GM19463 (cell line): ENCODE measurements around the gene CTXN3.

Experiments used
- ATAC-seq: cut with Tn5 transposase; IDR thresholded peaks from one replicate; pipeline ENCODE4 v1.9.1; 2021; ENCODE audit warnings: mild to moderate bottlenecking, moderate library complexity; ENCODE audit not compliant: unreplicated experiment

The CTXN3 gene

DNA sequence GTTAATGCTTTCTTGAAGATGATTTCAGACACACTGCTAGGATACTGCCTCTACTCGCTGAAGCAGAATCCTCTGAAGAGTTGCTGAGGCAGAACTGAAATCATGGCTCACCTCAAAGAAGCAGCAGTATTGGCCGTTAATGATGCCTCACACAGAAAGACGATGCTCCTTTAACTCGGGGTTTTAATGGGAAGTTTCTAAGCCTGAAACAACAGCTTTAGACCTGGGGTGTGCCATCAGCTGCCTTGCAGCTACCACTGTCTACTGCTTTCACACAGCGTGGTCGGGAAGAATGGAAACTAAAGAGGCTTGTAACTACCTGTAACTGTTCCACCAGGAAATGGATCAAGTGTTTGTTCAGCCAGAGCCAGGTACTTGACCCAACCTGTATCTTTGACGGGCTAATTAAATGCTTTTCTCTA is at the start of gene CTXN3:
CTXN3 (plus strand) TSS at position 65 of the 422 bp plus-strand sequence. CDS start 8,440 bp downstream, outside the sequence.
- no peak for ATAC-seq

DNA sequence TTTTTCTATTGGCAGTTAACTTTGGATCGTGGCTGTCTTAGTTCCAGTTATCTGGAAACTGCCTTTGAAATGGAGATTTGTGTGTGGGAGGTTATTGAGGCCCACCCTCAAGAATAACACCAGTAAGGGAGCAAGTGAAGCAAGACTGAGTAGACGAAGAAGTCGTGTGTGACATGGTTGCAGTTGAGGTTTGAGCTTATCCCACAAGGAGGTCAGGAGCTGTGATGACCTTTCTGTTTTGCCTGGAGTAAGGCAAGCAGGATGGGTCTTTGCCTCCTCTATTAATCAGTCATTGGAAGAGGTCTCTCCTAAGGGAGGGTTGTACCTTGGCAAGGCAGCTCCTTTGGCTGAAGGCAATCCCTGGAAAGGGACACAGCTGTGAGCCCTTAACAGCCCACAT is 49.6 kb upstream of the CTXN3 start:
- ATAC-seq, result peak; percentile 27

DNA sequence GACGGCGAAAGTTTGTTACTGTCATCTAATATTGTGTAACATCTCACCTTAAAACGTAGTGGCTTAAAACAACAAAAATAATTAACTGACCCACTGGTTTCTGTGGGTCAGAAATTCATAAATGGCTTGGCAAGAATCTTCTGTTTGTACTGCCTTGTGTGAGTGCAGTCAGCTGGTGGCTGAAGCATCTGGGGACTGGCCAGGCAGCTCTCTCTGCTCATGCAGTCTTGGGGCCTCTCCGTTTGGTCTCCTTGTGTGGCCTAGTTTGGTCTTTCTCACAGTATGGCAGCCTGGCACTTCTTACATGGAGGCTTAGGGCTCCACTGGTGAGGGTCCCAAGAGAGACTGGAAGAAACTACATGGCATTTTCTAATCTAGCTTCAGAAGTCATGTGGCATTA is 49.0 kb upstream of the CTXN3 start:
- no peak for ATAC-seq

DNA sequence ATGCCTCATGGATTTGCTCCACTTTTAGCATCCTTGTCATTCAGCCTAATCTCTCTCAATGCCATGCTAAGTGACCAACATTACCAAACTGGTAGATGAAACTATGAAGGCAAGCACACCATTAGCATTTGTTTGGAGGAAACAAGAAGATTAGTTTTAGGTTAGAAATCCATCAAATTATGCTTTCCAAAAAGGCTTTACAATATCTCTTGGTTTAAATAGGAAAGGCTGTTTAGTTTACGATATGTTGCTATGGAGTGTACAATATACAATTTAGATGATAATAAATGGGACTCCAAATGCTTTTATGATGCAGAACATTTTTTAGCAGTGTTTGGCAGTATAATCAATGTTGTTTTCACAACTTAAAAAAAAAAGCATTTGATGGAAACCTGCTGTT is 47.8 kb upstream of the CTXN3 start:
- no peak for ATAC-seq

DNA sequence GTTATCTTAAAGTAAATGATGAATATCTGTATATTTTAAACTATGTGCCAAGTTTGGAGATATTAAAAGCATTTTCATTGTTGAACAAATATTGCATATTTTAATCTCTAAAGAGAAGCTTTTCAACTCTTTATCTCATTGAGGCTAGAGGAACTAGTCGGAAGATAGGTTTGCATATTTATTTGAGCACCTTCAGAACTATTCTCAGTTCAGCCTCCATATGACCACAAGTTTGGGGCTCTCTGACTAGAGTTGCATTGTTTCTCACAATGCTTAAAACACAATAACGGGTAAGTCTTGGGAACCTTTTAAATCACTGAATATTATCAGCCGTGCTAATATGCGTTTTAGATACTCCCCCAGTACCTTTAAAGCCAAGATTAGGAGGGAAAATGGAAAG is 47.3 kb upstream of the CTXN3 start:
- no peak for ATAC-seq

DNA sequence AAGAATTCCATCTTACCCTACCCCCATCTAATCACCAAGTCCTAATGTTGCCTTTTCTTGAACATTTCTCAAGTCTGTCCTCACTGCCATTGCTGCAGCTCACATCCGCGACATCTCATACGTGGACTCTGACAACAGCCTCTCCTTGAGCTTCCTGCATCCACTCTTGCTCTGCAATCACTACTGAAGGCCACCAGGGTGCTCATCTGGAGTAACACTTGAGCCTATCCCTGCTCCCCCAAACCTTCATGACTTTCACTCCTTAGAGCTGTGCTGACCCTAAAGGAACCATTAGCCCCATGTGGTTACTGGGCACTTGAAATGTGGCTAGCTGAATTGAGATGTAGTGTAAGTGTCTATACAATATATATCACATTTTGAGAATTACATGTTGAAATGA is 46.4 kb upstream of the CTXN3 start:
- ATAC-seq, result no peak

- ATAC-seq, result no peak
These were observed 45.7 kb upstream of the CTXN3 start for GRCh38 chr5:127602896-127603844.

DNA sequence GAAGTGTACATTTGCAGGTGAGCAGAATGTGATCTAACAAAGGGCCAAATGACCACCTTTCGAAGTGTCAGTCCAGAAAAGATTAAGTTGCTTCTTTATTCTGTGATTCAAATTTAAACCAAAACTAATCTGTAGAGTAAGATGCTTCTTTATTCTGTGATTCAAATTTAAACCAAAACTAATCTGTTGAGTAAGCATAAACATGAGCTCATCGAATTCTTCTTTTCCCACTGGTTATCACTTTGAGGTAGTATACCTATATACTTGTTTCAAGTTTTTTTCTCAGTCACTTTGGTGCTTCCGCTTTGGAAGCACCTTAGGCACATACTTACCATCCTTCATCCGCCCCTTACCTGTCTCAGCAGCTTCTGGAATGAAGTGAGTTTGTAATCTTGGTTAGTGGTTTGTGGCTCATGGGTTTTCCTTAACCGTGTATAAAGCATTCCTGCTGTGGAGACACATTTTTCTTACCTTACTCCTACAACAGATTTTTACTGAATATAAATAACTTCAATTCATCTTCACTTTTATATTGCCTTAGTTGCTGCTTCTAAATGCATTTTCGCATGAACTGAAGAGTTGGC is 40.7 kb upstream of the CTXN3 start:
- ATAC-seq, result no peak

DNA sequence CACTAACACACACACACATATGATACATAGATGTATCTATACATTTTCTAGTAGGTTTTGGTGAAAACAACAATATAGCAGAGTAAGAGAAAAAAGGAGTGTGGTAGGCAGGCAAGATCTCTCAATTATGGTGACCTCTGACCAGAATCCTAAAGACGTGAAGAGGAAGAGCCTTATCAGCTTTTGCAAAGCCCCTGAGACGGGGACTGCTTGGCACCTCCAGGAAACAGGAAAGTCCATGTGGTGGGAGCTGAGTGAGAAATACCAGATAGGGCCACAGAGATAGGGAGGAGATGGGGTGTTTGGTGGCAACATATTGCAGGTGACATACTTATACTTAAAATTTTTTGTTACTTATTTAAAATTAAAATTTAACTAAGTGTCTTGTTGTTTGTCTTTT is 39.9 kb upstream of the CTXN3 start:
- ATAC-seq, result no peak

GRCh38 chr5:127609957-127610356 is 38.9 kb upstream of the CTXN3 start:
- no peak for ATAC-seq

DNA sequence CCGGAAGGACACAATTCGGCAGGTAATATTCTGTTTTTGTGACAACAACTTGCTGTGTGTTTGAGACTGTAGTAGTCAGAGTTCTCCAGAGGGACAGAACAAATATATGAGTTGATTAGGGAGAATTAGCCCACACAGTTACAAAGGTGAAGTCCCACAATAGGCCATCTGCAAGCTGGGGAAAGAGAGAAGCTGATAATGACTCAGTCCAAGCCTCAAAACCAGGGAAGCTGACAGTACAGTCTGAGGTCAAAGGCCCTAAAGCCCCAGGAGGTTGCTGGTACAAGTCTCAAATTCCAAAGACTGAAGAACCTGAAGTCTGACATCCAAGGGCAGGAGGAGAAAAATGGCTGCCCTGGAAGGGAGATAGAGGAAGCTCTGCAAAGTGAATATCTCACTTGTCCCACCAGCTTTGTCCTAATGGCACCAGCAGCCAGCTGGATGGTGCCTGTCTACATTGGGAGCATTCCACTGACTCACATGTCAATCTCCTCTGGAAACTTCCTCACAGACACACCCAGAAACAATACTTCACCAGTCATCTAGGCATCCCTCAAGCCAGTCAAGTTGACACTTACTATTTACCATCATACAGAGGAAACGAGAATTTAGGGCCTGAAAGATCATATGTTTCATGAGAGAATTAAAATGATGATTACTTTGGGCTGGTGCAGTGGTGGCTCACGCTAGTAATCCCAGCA is 36.3 kb upstream of the CTXN3 start:
- peak; percentile 39 for ATAC-seq

GRCh38 chr5:127615916-127616315 is 33.0 kb upstream of the CTXN3 start:
- ATAC-seq, result no peak

- ATAC-seq, result no peak
These were observed 28.9 kb upstream of the CTXN3 start for GRCh38 chr5:127619908-127620479.

DNA sequence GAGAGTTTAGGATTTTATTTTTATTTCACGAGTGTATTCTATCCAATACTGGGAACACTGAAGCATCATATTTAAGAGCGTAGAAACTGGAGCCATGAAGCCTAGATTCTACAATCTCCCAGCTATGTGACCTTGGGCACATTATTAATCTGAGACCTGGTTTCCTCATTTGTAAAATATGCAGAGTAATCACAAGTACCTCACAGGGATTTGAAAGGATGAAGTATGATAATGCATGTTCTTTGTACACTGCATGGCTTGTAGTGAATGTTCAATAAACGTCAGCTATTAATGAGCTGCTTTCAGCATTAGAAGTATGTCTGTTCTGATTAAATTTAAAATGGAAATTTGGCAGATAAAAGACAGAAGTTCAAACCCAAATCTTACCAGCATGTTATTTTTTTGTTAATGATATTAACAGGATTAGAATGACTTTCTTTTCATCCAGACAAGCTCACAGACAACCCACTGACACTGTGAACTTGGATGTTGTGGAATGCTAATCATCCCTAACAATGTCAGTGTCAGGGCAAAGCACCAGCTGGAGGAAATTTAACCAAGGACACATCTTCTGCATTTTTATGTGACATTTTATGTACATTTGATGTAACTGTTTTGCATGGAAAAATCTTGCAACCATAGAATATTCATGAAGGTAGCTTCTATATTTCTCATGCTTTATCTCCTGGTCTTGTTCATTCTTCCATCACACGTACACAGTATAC is 27.1 kb upstream of the CTXN3 start:
- ATAC-seq, result no peak

GRCh38 chr5:127634007-127634406 is 14.9 kb upstream of the CTXN3 start:
- no peak for ATAC-seq

GRCh38 chr5:127639828-127640227 is 9.1 kb upstream of the CTXN3 start:
- ATAC-seq, result no peak

DNA sequence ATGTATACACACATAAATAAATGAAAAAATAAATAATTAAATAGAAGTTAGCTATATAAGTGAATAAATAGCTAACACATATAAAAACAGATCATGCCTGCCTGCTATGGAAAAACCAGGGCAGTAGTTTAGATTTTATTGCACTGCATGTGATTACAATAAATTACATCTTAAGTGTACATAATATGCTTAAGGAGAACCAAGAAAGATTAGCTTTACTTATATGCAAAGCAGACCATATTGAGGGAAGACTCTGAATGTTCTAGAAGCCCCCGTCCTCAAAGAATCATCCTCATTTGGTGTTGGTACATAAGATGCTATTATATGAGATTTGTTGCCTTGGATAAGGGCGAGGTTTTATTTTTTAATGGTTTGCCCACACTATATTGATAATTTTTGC is 5.9 kb upstream of the CTXN3 start:
- no peak for ATAC-seq

GRCh38 chr5:127643607-127644006 is 5.3 kb upstream of the CTXN3 start:
- ATAC-seq, result no peak

DNA sequence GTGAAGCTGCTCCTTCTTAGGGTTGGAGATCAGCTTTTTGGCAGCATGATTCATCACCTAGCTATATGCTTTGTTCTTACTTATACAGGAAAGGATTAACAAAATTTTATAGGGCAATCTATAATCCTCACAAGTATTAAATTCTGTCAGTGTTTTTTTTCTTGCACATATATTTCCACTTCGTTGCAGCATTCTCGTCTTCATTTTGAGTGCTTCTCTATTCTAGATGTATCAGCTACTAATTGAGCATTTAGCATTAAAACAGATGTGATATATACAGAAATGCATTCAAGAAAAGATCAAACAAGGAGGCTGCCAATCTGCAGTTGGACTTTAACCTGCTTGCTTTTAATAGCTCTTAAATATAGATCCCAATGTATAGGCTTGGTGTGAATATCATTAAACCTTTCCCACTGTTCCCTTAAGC is 3.6 kb upstream of the CTXN3 start:
- no peak for ATAC-seq

DNA sequence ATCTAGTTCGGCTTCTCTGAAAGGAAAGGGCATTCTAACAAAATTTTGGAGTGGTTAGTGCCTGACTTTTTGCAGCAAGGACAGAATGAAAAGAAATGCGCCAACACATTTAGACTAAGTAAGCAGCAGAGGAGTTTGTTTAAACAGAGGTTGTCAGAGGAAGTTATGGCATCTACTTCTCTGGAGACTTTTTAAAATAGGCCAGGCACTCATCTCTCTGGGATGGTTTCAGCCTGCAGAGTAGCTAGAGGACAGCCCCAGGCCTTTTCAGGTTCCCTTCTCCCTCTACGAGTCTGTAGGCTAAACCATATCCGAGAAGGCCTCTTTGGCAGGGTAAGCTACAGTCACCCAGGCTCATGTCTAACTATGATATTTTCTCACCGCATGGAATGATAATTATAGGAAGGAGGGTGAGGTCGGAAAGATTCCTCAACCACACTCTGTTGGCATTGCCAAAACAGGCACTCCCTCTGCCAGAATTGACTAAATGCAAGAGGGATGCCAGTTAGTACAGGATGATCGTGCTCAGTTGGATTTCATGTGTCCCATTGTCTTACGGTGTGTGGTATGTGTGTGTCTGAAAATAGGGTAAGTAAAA is 1.4 kb upstream of the CTXN3 start:
- ATAC-seq, result no peak
